Trophoblast cell (in vitro differentiated cells and primary cell): ENCODE measurements around the gene INTS14.

ENCODE experiments used
- DNase-seq, 2 donors: peaks; one replicate each; pipeline ENCODE4 v3.0.0-alpha.2; 2016
- H2AFZ ChIP-seq: 2 replicates; pipeline ENCODE4 v1.6.1; 2013; ENCODE audit warnings: low read length, moderate library complexity, mild to moderate bottlenecking; ENCODE audit not compliant: insufficient read depth, poor library complexity
- H2AK5ac ChIP-seq: 2 replicates; pipeline ENCODE4 v1.6.1; 2013; ENCODE audit warnings: mild to moderate bottlenecking, low read length
- H2BK120ac ChIP-seq: 2 replicates; pipeline ENCODE4 v1.6.1; 2013; ENCODE audit warnings: low read length, mild to moderate bottlenecking, moderate library complexity; ENCODE audit not compliant: insufficient read depth, poor library complexity
- H2BK12ac ChIP-seq: 2 replicates; pipeline ENCODE4 v1.6.1; 2013; ENCODE audit warnings: mild to moderate bottlenecking, low read length, moderate library complexity
- H2BK5ac ChIP-seq: 2 replicates; pipeline ENCODE4 v1.6.1; 2013; ENCODE audit warnings: low read length, low read depth, moderate library complexity, mild to moderate bottlenecking; ENCODE audit not compliant: poor library complexity
- H3K14ac ChIP-seq: 2 replicates; pipeline ENCODE4 v1.6.1; 2013; ENCODE audit warnings: mild to moderate bottlenecking, low read length
- H3K18ac ChIP-seq: 2 replicates; pipeline ENCODE4 v1.6.1; 2013; ENCODE audit warnings: mild to moderate bottlenecking, low read length
- H3K23ac ChIP-seq: 2 replicates; pipeline ENCODE4 v1.6.1; 2013; ENCODE audit warnings: low read length
- H3K27ac ChIP-seq: 2 replicates; pipeline ENCODE4 v1.5.1; 2013; ENCODE audit warnings: low read depth, mild to moderate bottlenecking, inconsistent platforms, low read length, moderate library complexity
- H3K27me3 ChIP-seq: 2 replicates; pipeline ENCODE4 v1.6.1; 2013; ENCODE audit warnings: inconsistent platforms, mild to moderate bottlenecking, low read length, moderate library complexity; ENCODE audit not compliant: insufficient read depth
- H3K36me3 ChIP-seq, 2 experiments: 1 replicate in 1 of 2; 2 replicates in 1 of 2; pipeline ENCODE4 v1.6.1; 2013; ENCODE audit warnings: low read length in 2 of 2, mild to moderate bottlenecking in 2 of 2, moderate library complexity in 1 of 2; ENCODE audit not compliant: insufficient read depth in 2 of 2, control insufficient read depth in 1 of 2
- H3K4ac ChIP-seq: 2 replicates; pipeline ENCODE4 v1.6.1; 2013; ENCODE audit warnings: low read depth, mild to moderate bottlenecking, low read length, moderate library complexity
- H3K4me1 ChIP-seq, 2 experiments: 1 replicate in 1 of 2; 2 replicates in 1 of 2; pipeline ENCODE4 v1.6.1; 2013; ENCODE audit warnings: low read length in 2 of 2, mild to moderate bottlenecking in 2 of 2, moderate library complexity in 1 of 2; ENCODE audit not compliant: insufficient read depth in 2 of 2, control insufficient read depth in 1 of 2
- H3K4me2 ChIP-seq: 2 replicates; pipeline ENCODE4 v1.6.1; 2013; ENCODE audit warnings: inconsistent platforms, mild to moderate bottlenecking, low read length, moderate library complexity
- H3K4me3 ChIP-seq: 2 replicates; pipeline ENCODE4 v1.5.1; 2013; ENCODE audit warnings: mild to moderate bottlenecking, low read depth, low read length, inconsistent platforms
- H3K79me1 ChIP-seq: one replicate; pipeline ENCODE4 v1.6.1; 2013; ENCODE audit warnings: low read length
- H3K79me2 ChIP-seq: 2 replicates; pipeline ENCODE4 v1.6.1; 2013; ENCODE audit warnings: low read length, mild to moderate bottlenecking; ENCODE audit not compliant: control insufficient read depth, insufficient read depth, poor library complexity
- H3K9ac ChIP-seq: 2 replicates; pipeline ENCODE4 v1.6.1; 2013; ENCODE audit warnings: mild to moderate bottlenecking, low read length
- H3K9me3 ChIP-seq: 2 replicates; pipeline ENCODE4 v1.6.1; 2013; ENCODE audit warnings: low read depth, mild to moderate bottlenecking, control low read depth, inconsistent platforms, low read length; ENCODE audit not compliant: insufficient read depth
- H4K12ac ChIP-seq: 2 replicates; pipeline ENCODE4 v1.6.1; 2013; ENCODE audit warnings: low read depth, mild to moderate bottlenecking, low read length, moderate library complexity
- H4K8ac ChIP-seq: 2 replicates; pipeline ENCODE4 v1.6.1; 2013; ENCODE audit warnings: low read depth, mild to moderate bottlenecking, low read length, moderate library complexity
- H4K91ac ChIP-seq: one replicate; pipeline ENCODE4 v1.6.1; 2013; ENCODE audit warnings: low read depth, mild to moderate bottlenecking, low read length, moderate library complexity
- WGBS: extraction: QIAGEN DNeasy Blood & Tissue Kit; methylation state at CpG from one replicate; pipeline ENCODE4 v1.1.7; 2013; ENCODE audit warnings: missing lambda C conversion rate; ENCODE audit not compliant: insufficient read length, insufficient coverage; ENCODE audit errors: extremely low coverage; 5-methylcytosine and 5-hydroxymethylcytosine counted together

INTS14 gene

GRCh38 chr15:65642594-65642993 lies 31.7 kb upstream of the INTS14 start:
- Histone ChIP-seq H3K79me2 (no peaks in the 10 kb centered on the region), H2BK5ac (no peak overlapping the region), H3K4me1 (peaks cover 4 to 8% of the 10 kb centered on the region in 2 experiments)

GRCh38 chr15:65641768-65642475 lies 31.0 kb upstream of the INTS14 start:
- Histone ChIP-seq H3K79me2 (no peaks in the 10 kb centered on the region), H4K91ac (no peak overlapping the region), H3K36me3 (no peaks in the 10 kb centered on the region), H3K4me2 (no peak overlapping the region), H3K9me3 (peaks cover 2% of the 10 kb centered on the region), H3K4me3 (no peak overlapping the region), H3K18ac (peak overlapping the region; percentile 32), H3K79me1 (no peaks in the 10 kb centered on the region), H2BK120ac (no peak overlapping the region), H3K27me3 (no peaks in the 10 kb centered on the region), H4K12ac (no peak overlapping the region), H4K8ac (no peak overlapping the region), H2AK5ac (no peak overlapping the region), H3K27ac (no peak overlapping the region), H3K4me1 (peaks cover 4 to 8% of the 10 kb centered on the region in 2 experiments), H2BK5ac (no peak overlapping the region), H3K9ac (no peak overlapping the region), H2BK12ac (no peak overlapping the region), H3K23ac (no peak overlapping the region), H3K4ac (no peak overlapping the region), H3K14ac (no peak overlapping the region), H2AFZ (no peak overlapping the region)
- DNase-seq: no peak
- WGBS: no CpG with 5 or more reads among the region's 6 CpGs

More at GRCh38 chr15:65642594-65642993, 31.7 kb upstream of the INTS14 start:
- H3K14ac ChIP-seq: no peak overlapping the region
- H3K79me1 ChIP-seq: no peaks in the 10 kb centered on the region
- no CpG with 5 or more reads among the region's 6 CpGs for WGBS
- no peak overlapping the region for H2BK120ac ChIP-seq
- peak overlapping the region; percentile 32 for H3K18ac ChIP-seq
- no peak overlapping the region for H3K27ac ChIP-seq
- no peak overlapping the region for H4K12ac ChIP-seq
- no peak for DNase-seq
- H2BK12ac ChIP-seq: no peak overlapping the region
- H3K9ac ChIP-seq: no peak overlapping the region
- no peak overlapping the region for H2AK5ac ChIP-seq
- H4K91ac ChIP-seq: no peak overlapping the region
- no peak overlapping the region for H4K8ac ChIP-seq
- no peak overlapping the region for H3K4ac ChIP-seq
- no peaks in the 10 kb centered on the region for H3K27me3 ChIP-seq
- peaks cover 2% of the 10 kb centered on the region for H3K9me3 ChIP-seq
- H3K23ac ChIP-seq: no peak overlapping the region
- H3K4me2 ChIP-seq: no peak overlapping the region
- H3K4me3 ChIP-seq: no peak overlapping the region
- H2AFZ ChIP-seq: no peak overlapping the region
- H3K36me3 ChIP-seq: no peaks in the 10 kb centered on the region

- Histone ChIP-seq H3K4me1 (peaks cover 4 to 8% of the 10 kb centered on the region in 2 experiments), H2AK5ac (no peak overlapping the region), H2BK12ac (no peak overlapping the region), H3K18ac (no peak overlapping the region), H3K23ac (no peak overlapping the region), H3K79me1 (no peaks in the 10 kb centered on the region), H3K27ac (no peak overlapping the region), H3K4me3 (no peak overlapping the region), H3K79me2 (no peaks in the 10 kb centered on the region), H2AFZ (no peak overlapping the region), H3K14ac (no peak overlapping the region), H4K91ac (no peak overlapping the region), H3K4me2 (no peak overlapping the region), H3K9ac (no peak overlapping the region), H2BK120ac (no peak overlapping the region), H3K9me3 (peaks cover 2% of the 10 kb centered on the region), H3K36me3 (no peaks in the 10 kb centered on the region), H4K8ac (no peak overlapping the region), H4K12ac (no peak overlapping the region), H2BK5ac (no peak overlapping the region), H3K27me3 (no peaks in the 10 kb centered on the region), H3K4ac (no peak overlapping the region)
- no CpG with 5 or more reads among the region's 6 CpGs for WGBS
- DNase-seq: no peak
Measured at GRCh38 chr15:65639509-65639908, 28.6 kb upstream of the INTS14 start.

- Histone ChIP-seq H3K14ac (no peak overlapping the region), H3K23ac (no peak overlapping the region), H3K4me1 (peaks cover 4 to 8% of the 10 kb centered on the region in 2 experiments), H3K4me2 (no peak overlapping the region), H4K8ac (no peak overlapping the region), H2BK5ac (no peak overlapping the region), H3K4ac (no peak overlapping the region), H3K27me3 (no peaks in the 10 kb centered on the region), H3K9ac (no peak overlapping the region), H3K4me3 (no peak overlapping the region), H3K79me1 (no peaks in the 10 kb centered on the region), H3K79me2 (no peaks in the 10 kb centered on the region), H4K91ac (no peak overlapping the region), H2AK5ac (no peak overlapping the region), H3K18ac (no peak overlapping the region), H3K9me3 (peaks cover 2% of the 10 kb centered on the region), H2BK12ac (no peak overlapping the region), H2AFZ (no peak overlapping the region), H3K27ac (no peak overlapping the region), H3K36me3 (no peaks in the 10 kb centered on the region), H2BK120ac (no peak overlapping the region), H4K12ac (no peak overlapping the region)
- no CpG with 5 or more reads among the region's 3 CpGs for WGBS
- peak in 1 of 2 donors; percentile 83 for DNase-seq
Measured at GRCh38 chr15:65638681-65639089, 27.8 kb upstream of the INTS14 start.
